Mesothelial cell of epicardium (in vitro differentiated cells): ENCODE data around the gene HOXA10. TPM values are rescaled to one million over a fixed set of nuclear protein-coding genes. Genes with fewer than 3 reads are reported as not detected.

Source experiments
- DNase-seq, 2 experiments: peaks; one replicate each; pipeline ENCODE4 v3.0.0; 2021; ENCODE audit warnings: low spot score in 2 of 2; ENCODE audit not compliant: unreplicated experiment in 2 of 2
- H3K27ac Mint-ChIP-seq: 2 replicates; pipeline ENCODE4 v1.8.0; 2021; ENCODE audit warnings: mixed read lengths
- H3K27me3 Mint-ChIP-seq: 2 replicates; pipeline ENCODE4 v1.8.0; 2021; ENCODE audit warnings: low read depth, mixed read lengths
- H3K36me3 Mint-ChIP-seq: 2 replicates; pipeline ENCODE4 v1.8.0; 2021; ENCODE audit warnings: mixed read lengths
- H3K4me1 Mint-ChIP-seq: 2 replicates; pipeline ENCODE4 v1.8.0; 2021; ENCODE audit warnings: mixed read lengths
- H3K4me3 Mint-ChIP-seq: 2 replicates; pipeline ENCODE4 v1.8.0; 2021; ENCODE audit warnings: mild to moderate bottlenecking, moderate library complexity, mixed read lengths
- H3K9me3 Mint-ChIP-seq: 2 replicates; pipeline ENCODE4 v1.8.0; 2021; ENCODE audit warnings: mixed read lengths
- CTCF ChIP-seq: fragments of 200-600 bp; sonication (generic); IDR thresholded peaks from one replicate; pipeline ENCODE4 v1.5.0; 2021; ENCODE audit warnings: antibody characterized with exemption; ENCODE audit not compliant: unreplicated experiment
- total RNA-seq: library from RNA; stranded (reverse); gene quantifications from 3 replicates; pipeline ENCODE4 v1.2.1, GENCODE V29; 2021

Gene HOXA10
- total RNA-seq, 1 donor from 2014 or later = 14.4 TPM

- Mint-ChIP-seq H3K36me3 (no peaks in the 10 kb centered on the region), H3K27me3 (peaks cover 91% of the 10 kb centered on the region), H3K4me3 (no peak overlapping the region), H3K27ac (no peak overlapping the region), H3K4me1 (peaks cover 20% of the 10 kb centered on the region), H3K9me3 (no peaks in the 10 kb centered on the region)
- no peak for TF ChIP-seq CTCF
- no peak for DNase-seq
Measured at GRCh38 chr7:27215356-27215755, 41.2 kb upstream of the HOXA10 start.

GRCh38 chr7:27214239-27214950 is 40.3 kb upstream of the HOXA10 start:
- Mint-ChIP-seq H3K4me1 (peaks cover 22% of the 10 kb centered on the region), H3K27ac (no peak overlapping the region), H3K36me3 (no peaks in the 10 kb centered on the region), H3K4me3 (no peak overlapping the region), H3K27me3 (peaks cover 93% of the 10 kb centered on the region), H3K9me3 (no peaks in the 10 kb centered on the region)
- DNase-seq = no peak
- TF ChIP-seq CTCF = no peak

GRCh38 chr7:27213433-27214238 is 39.5 kb upstream of the HOXA10 start:
- H3K27ac Mint-ChIP-seq = no peak overlapping the region
- peaks cover 22% of the 10 kb centered on the region for H3K4me1 Mint-ChIP-seq
- no peaks in the 10 kb centered on the region for H3K36me3 Mint-ChIP-seq
- no peaks in the 10 kb centered on the region for H3K9me3 Mint-ChIP-seq
- DNase-seq = no peak
- H3K4me3 Mint-ChIP-seq = no peak overlapping the region
- TF ChIP-seq CTCF = no peak
- H3K27me3 Mint-ChIP-seq = peaks cover 95% of the 10 kb centered on the region

GRCh38 chr7:27212497-27213432 is 38.6 kb upstream of the HOXA10 start:
- Mint-ChIP-seq H3K27me3 (peaks cover 97% of the 10 kb centered on the region), H3K27ac (no peak overlapping the region), H3K36me3 (no peaks in the 10 kb centered on the region), H3K4me1 (peaks cover 22% of the 10 kb centered on the region), H3K9me3 (no peaks in the 10 kb centered on the region), H3K4me3 (no peak overlapping the region)
- TF ChIP-seq CTCF = no peak
- DNase-seq = no peak

- no peak for TF ChIP-seq CTCF
- Mint-ChIP-seq H3K9me3 (no peaks in the 10 kb centered on the region), H3K4me3 (no peak overlapping the region), H3K27ac (no peak overlapping the region), H3K27me3 (peaks cover 99% of the 10 kb centered on the region), H3K36me3 (no peaks in the 10 kb centered on the region), H3K4me1 (peaks cover 22% of the 10 kb centered on the region)
- DNase-seq = no peak
Measured at GRCh38 chr7:27211764-27212204, 37.7 kb upstream of the HOXA10 start.
